ENCODE results near the gene NAV2. TPM values are rescaled to one million over a fixed set of nuclear protein-coding genes. Genes with fewer than 3 reads are reported as not detected.
"Not testable (repeated sequence)": the region's sequence is repeated elsewhere in the genome, so short reads cannot be mapped to it uniquely, and the experiment has no call there.

NAV2 gene
- total and polyA plus RNA-seq, 9 donors: 25.7 to 70.6 (median 46.1) TPM

GRCh38 chr11:20078846-20079245 is 366.2 kb downstream of the NAV2 start:
- Histone ChIP-seq H3K36me3 (ENCODE audit: control insufficient read depth, insufficient read depth, low read length) (peaks cover 31% of the 10 kb centered on the region), H3K27ac (ENCODE audit: low read length) (no peak overlapping the region), H3K4me3 (ENCODE audit: low read length) (no peak overlapping the region), H3K9me3 (replicated peaks; ENCODE audit: control insufficient read depth, low read depth, low read length) (no peaks in the 10 kb centered on the region), H3K27me3 (ENCODE audit: control insufficient read depth, insufficient read depth, low read length) (no peaks in the 10 kb centered on the region), H3K4me1 (ENCODE audit: control insufficient read depth, insufficient read depth, low read length) (no peaks in the 10 kb centered on the region)
- no peak for DNase-seq
- 90% methylated on average over 2 of the region's 7 CpGs for WGBS (ENCODE audit: insufficient coverage)

- H3K4me1 ChIP-seq (ENCODE audit: control insufficient read depth, insufficient read depth, low read length): no peaks in the 10 kb centered on the region
- H3K27me3 ChIP-seq (ENCODE audit: control insufficient read depth, insufficient read depth, low read length): no peaks in the 10 kb centered on the region
- DNase-seq: no peak
- H3K4me3 ChIP-seq (ENCODE audit: low read length): no peak overlapping the region
- H3K36me3 ChIP-seq (ENCODE audit: control insufficient read depth, insufficient read depth, low read length): peaks cover 39% of the 10 kb centered on the region
- H3K9me3 ChIP-seq (replicated peaks; ENCODE audit: control insufficient read depth, low read depth, low read length): no peaks in the 10 kb centered on the region
- H3K27ac ChIP-seq (ENCODE audit: low read length): no peak overlapping the region
- no CpG with 5 or more reads among the region's 9 CpGs for WGBS (ENCODE audit: insufficient coverage)
These were observed 367.5 kb downstream of the NAV2 start for GRCh38 chr11:20080032-20080685.

GRCh38 chr11:20081336-20081735 is 368.7 kb downstream of the NAV2 start:
- WGBS (ENCODE audit: insufficient coverage): no CpG with 5 or more reads among the region's 4 CpGs
- DNase-seq: no peak
- Histone ChIP-seq H3K27me3 (ENCODE audit: control insufficient read depth, insufficient read depth, low read length) (no peaks in the 10 kb centered on the region), H3K4me1 (ENCODE audit: control insufficient read depth, insufficient read depth, low read length) (no peaks in the 10 kb centered on the region), H3K36me3 (ENCODE audit: control insufficient read depth, insufficient read depth, low read length) (peaks cover 47% of the 10 kb centered on the region), H3K9me3 (replicated peaks; ENCODE audit: control insufficient read depth, low read depth, low read length) (no peaks in the 10 kb centered on the region), H3K4me3 (ENCODE audit: low read length) (no peak overlapping the region), H3K27ac (ENCODE audit: low read length) (no peak overlapping the region)

- WGBS (ENCODE audit: insufficient coverage): 94% methylated on average over 2 of the region's 3 CpGs
- peaks cover 46% of the 10 kb centered on the region for H3K36me3 ChIP-seq (ENCODE audit: control insufficient read depth, insufficient read depth, low read length)
- DNase-seq; H3K27me3 ChIP-seq (ENCODE audit: control insufficient read depth, insufficient read depth, low read length); H3K4me1 ChIP-seq (ENCODE audit: control insufficient read depth, insufficient read depth, low read length); H3K9me3 ChIP-seq (replicated peaks; ENCODE audit: control insufficient read depth, low read depth, low read length); H3K27ac ChIP-seq (ENCODE audit: low read length); H3K4me3 ChIP-seq (ENCODE audit: low read length): not testable (repeated sequence)
These were observed 371.2 kb downstream of the NAV2 start for GRCh38 chr11:20083877-20084276.

- H3K4me3 ChIP-seq (ENCODE audit: low read length): no peak overlapping the region
- peaks cover 41% of the 10 kb centered on the region for H3K36me3 ChIP-seq (ENCODE audit: control insufficient read depth, insufficient read depth, low read length)
- H3K9me3 ChIP-seq (replicated peaks; ENCODE audit: control insufficient read depth, low read depth, low read length): no peaks in the 10 kb centered on the region
- H3K27me3 ChIP-seq (ENCODE audit: control insufficient read depth, insufficient read depth, low read length): no peaks in the 10 kb centered on the region
- no peak overlapping the region for H3K27ac ChIP-seq (ENCODE audit: low read length)
- peaks cover 2% of the 10 kb centered on the region for H3K4me1 ChIP-seq (ENCODE audit: control insufficient read depth, insufficient read depth, low read length)
- WGBS (ENCODE audit: insufficient coverage): 65% methylated on average over 4 of the region's 8 CpGs
- DNase-seq: no peak
These were observed 372.5 kb downstream of the NAV2 start for GRCh38 chr11:20084921-20085814.

- peaks cover 2% of the 10 kb centered on the region for H3K4me1 ChIP-seq (ENCODE audit: control insufficient read depth, insufficient read depth, low read length)
- H3K4me3 ChIP-seq (ENCODE audit: low read length): no peak overlapping the region
- H3K36me3 ChIP-seq (ENCODE audit: control insufficient read depth, insufficient read depth, low read length): peaks cover 45% of the 10 kb centered on the region
- H3K27me3 ChIP-seq (ENCODE audit: control insufficient read depth, insufficient read depth, low read length): no peaks in the 10 kb centered on the region
- no peaks in the 10 kb centered on the region for H3K9me3 ChIP-seq (replicated peaks; ENCODE audit: control insufficient read depth, low read depth, low read length)
- WGBS (ENCODE audit: insufficient coverage): 98% methylated on average over 5 of the region's 5 CpGs
- no peak for DNase-seq
- no peak overlapping the region for H3K27ac ChIP-seq (ENCODE audit: low read length)
These were observed 373.3 kb downstream of the NAV2 start for GRCh38 chr11:20085918-20086317.

GRCh38 chr11:20087118-20087521 is 374.5 kb downstream of the NAV2 start:
- no peak for DNase-seq
- H3K27me3 ChIP-seq (ENCODE audit: control insufficient read depth, insufficient read depth, low read length): no peaks in the 10 kb centered on the region
- no peaks in the 10 kb centered on the region for H3K9me3 ChIP-seq (replicated peaks; ENCODE audit: control insufficient read depth, low read depth, low read length)
- H3K4me1 ChIP-seq (ENCODE audit: control insufficient read depth, insufficient read depth, low read length): peaks cover 2% of the 10 kb centered on the region
- H3K27ac ChIP-seq (ENCODE audit: low read length): no peak overlapping the region
- peaks cover 52% of the 10 kb centered on the region for H3K36me3 ChIP-seq (ENCODE audit: control insufficient read depth, insufficient read depth, low read length)
- WGBS (ENCODE audit: insufficient coverage): 76% methylated on average over 5 of the region's 7 CpGs
- H3K4me3 ChIP-seq (ENCODE audit: low read length): no peak overlapping the region

- H3K36me3 ChIP-seq (ENCODE audit: control insufficient read depth, insufficient read depth, low read length): peaks cover 48% of the 10 kb centered on the region
- H3K9me3 ChIP-seq (replicated peaks; ENCODE audit: control insufficient read depth, low read depth, low read length): no peaks in the 10 kb centered on the region
- no peak for DNase-seq
- H3K27ac ChIP-seq (ENCODE audit: low read length): no peak overlapping the region
- WGBS (ENCODE audit: insufficient coverage): 91% methylated on average over 9 of the region's 12 CpGs
- H3K4me3 ChIP-seq (ENCODE audit: low read length): no peak overlapping the region
- no peaks in the 10 kb centered on the region for H3K27me3 ChIP-seq (ENCODE audit: control insufficient read depth, insufficient read depth, low read length)
- H3K4me1 ChIP-seq (ENCODE audit: control insufficient read depth, insufficient read depth, low read length): peaks cover 2% of the 10 kb centered on the region
These were observed 376.0 kb downstream of the NAV2 start for GRCh38 chr11:20088397-20089225.

- Histone ChIP-seq H3K27me3 (ENCODE audit: control insufficient read depth, insufficient read depth, low read length) (no peaks in the 10 kb centered on the region), H3K9me3 (replicated peaks; ENCODE audit: control insufficient read depth, low read depth, low read length) (no peaks in the 10 kb centered on the region), H3K36me3 (ENCODE audit: control insufficient read depth, insufficient read depth, low read length) (peaks cover 42% of the 10 kb centered on the region), H3K27ac (ENCODE audit: low read length) (no peak overlapping the region), H3K4me3 (ENCODE audit: low read length) (no peak overlapping the region), H3K4me1 (ENCODE audit: control insufficient read depth, insufficient read depth, low read length) (peaks cover 2% of the 10 kb centered on the region)
- peak; percentile 31 for DNase-seq
- WGBS (ENCODE audit: insufficient coverage): 0% methylated on average over 1 of the region's 3 CpGs
These were observed 376.7 kb downstream of the NAV2 start for GRCh38 chr11:20089367-20089766.
